A549 (cell line): ENCODE data around the gene CAPN13.

Experiments used
- EP300 ChIP-seq, 2 experiments: fragments of >200 bp; sonication (Bioruptor Twin); formaldehyde crosslinking; IDR thresholded peaks; 2 replicates in 1 of 2; 3 replicates in 1 of 2; pipeline ENCODE4 v1.6.1; 2016 to 2017
- GATA3 ChIP-seq: IDR thresholded peaks from 2 replicates; pipeline ENCODE4 v1.6.1; 2012; ENCODE audit warnings: borderline replicate concordance
- JUNB ChIP-seq: fragments of >200 bp; sonication (Bioruptor Twin); formaldehyde crosslinking; IDR thresholded peaks from 2 replicates; pipeline ENCODE4 v1.6.1; 2016
- NPAS2 ChIP-seq: fragments of 250-450 bp; sonication (Bioruptor Pico); IDR thresholded peaks from 2 replicates; pipeline ENCODE4 v1.8.0; 2022; ENCODE audit warnings: mild to moderate bottlenecking, moderate library complexity, borderline replicate concordance
- PHF8 ChIP-seq: fragments of 200-600 bp; sonication (generic); IDR thresholded peaks from 2 replicates; pipeline ENCODE4 v1.6.1; 2016; ENCODE audit warnings: low read depth, mild to moderate bottlenecking, antibody characterized with exemption, moderate library complexity, borderline replicate concordance
- POLR2A ChIP-seq: IDR thresholded peaks from 2 replicates; pipeline ENCODE4 v1.6.1; 2012; ENCODE audit warnings: mild to moderate bottlenecking, low read length
- SREBF2 ChIP-seq: fragments of 450-650 bp; IDR thresholded peaks from 2 replicates; pipeline ENCODE4 v1.6.1; 2014; ENCODE audit warnings: mild to moderate bottlenecking, moderate library complexity
- TF ChIP-seq, protein P1 (sequence below): fragments of >200 bp; sonication (Bioruptor Twin); formaldehyde crosslinking; IDR thresholded peaks from 3 replicates; pipeline ENCODE4 v1.5.1; 2016

DNA sequence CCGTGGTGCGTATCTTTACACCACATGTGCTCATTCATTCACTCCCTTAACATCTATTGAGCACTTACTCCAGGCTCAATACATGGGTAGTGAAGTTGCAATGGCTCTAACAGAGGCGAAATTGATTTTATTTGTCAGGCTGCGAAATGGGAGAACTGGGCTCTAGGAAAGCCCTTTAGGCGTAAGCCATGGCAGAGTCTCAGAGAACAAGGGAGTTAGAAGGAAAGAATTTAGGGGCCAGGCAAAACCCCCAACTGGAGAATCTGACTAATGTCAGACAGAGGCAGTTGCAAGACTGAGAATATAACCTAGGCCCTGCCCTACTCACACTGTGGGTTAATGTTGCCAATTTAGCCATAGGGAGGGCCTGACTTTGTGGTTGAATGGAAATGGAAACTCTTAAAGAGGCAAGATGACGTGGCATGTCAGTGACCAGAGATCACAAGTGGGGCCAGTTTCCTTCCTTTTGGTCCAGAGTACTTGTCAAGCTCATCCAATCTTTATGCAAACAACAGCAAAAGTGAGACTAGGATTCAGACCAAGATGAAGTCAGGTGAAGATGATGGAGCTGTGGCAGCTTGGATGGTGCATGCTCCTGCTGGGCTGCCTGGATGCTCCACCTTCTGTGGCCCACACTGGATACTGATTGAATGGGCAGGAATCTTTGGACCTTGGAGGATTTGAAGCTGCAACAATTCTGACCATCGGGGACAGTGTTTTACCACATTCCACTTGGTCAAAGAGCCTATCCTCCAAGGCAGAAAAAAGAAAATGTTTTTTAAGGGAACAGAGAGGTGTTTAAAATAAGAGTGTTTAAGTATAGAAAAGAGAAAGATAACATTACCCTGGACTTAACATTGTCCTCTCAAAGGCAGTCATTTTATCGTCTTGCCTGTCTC is 92.2 kb downstream of the CAPN13 start:
- TF ChIP-seq POLR2A (no peak), SREBF2 (no peak), PHF8 (no peak), EP300 (IDR thresholded peaks at IDR 0.05) (no peak), NPAS2 (no peak), JUNB (no peak), GATA3 (no peak)
- TF ChIP-seq, protein P1, sequence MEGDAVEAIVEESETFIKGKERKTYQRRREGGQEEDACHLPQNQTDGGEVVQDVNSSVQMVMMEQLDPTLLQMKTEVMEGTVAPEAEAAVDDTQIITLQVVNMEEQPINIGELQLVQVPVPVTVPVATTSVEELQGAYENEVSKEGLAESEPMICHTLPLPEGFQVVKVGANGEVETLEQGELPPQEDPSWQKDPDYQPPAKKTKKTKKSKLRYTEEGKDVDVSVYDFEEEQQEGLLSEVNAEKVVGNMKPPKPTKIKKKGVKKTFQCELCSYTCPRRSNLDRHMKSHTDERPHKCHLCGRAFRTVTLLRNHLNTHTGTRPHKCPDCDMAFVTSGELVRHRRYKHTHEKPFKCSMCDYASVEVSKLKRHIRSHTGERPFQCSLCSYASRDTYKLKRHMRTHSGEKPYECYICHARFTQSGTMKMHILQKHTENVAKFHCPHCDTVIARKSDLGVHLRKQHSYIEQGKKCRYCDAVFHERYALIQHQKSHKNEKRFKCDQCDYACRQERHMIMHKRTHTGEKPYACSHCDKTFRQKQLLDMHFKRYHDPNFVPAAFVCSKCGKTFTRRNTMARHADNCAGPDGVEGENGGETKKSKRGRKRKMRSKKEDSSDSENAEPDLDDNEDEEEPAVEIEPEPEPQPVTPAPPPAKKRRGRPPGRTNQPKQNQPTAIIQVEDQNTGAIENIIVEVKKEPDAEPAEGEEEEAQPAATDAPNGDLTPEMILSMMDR = no peak
